NCI-H226 (cell line): ENCODE results near the gene LAD1.

Source experiments
- DNase-seq: peaks from one replicate; pipeline ENCODE4 v3.0.0-alpha.2; 2015

LAD1 gene

DNA sequence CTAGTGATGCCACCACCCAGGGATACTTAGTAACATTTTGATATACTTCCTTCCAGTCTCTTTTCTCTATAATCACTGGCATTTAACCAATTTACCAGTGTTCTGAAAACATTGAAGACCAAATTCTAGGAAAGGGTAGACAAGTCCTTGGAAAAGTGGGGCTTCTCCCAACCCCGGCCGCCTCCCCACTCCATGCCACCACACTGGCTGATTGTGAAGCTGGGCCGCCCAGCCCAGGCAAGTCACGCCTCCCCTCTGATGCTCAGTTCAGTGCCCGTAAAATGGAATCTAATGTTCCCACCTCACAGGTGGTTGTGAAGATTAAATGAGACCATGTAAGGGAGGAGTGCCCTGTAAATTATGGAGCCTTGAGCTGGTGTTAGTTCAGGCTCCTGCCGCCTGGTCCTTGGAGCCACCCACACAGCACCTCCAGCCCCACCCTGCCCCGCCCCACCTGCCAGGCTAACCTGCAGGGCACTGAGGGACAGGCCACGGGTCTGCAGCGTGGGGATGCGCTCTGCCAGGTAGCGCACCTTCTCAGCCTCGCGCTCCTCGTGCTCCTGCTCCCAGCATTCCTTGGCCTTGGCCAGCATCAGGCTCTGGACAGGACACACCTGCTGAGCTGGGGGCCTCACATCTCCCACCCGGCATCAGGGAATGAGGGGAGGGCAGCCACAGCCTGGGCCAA, 15.1 kb upstream of the LAD1 start:
- no peak for DNase-seq

- DNase-seq: no peak
Measured at GRCh38 chr1:201411292-201411691, 12.2 kb upstream of the LAD1 start.

DNA sequence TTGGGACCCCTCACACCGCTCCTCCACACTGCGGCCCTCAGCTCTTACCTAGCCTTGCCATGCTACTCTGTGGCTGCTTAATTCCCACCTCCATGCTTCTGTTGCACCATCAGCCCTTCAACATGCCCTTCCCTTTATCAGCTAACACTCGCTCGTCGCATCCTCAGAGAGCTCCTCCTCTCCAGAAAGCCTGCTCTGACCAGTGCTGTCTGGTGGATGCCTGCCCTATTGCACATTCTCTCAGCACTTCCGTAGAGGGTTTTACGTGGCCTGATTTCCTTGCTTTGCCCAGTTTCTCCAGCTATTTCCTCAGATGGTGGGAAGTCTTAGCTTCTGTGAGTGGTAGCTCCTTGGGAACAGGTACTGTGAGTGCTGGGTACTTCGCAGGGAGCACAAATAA, 10.3 kb upstream of the LAD1 start:
- DNase-seq: no peak

GRCh38 chr1:201408834-201409200, 9.7 kb upstream of the LAD1 start:
- no peak for DNase-seq

DNA sequence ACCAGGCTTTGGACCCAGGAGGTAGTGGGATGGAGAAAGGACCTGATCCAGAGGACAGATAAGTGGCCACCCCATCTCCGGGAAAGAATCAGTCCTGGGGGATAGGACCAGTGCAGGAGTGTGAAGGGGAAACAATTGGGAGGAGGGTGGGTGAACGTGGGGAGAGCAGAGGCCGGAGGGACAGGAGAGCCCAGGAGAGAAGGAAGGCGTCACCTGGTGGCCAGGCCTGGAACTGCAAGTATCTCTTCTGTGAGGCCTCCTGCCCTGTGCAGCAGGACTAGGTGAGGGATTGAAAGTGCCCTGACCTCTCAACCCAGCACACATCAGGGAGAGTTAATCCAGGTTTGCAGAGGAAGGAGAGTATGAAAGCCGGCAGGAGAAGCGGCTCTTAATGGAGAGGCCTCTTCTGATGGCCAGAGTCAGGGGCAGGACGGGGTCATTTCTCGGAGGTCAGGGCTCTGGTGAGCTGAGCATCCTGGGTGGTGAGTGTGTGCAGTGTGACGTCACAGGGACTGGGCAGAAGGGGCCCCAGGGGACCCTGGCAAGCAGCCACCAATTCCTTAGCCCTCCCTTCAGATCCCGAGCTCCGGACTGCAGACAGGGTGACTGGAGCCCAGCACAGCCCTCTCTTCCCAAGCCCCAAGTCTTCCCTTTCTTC, 9.2 kb upstream of the LAD1 start:
- peak; percentile 48 for DNase-seq

DNA sequence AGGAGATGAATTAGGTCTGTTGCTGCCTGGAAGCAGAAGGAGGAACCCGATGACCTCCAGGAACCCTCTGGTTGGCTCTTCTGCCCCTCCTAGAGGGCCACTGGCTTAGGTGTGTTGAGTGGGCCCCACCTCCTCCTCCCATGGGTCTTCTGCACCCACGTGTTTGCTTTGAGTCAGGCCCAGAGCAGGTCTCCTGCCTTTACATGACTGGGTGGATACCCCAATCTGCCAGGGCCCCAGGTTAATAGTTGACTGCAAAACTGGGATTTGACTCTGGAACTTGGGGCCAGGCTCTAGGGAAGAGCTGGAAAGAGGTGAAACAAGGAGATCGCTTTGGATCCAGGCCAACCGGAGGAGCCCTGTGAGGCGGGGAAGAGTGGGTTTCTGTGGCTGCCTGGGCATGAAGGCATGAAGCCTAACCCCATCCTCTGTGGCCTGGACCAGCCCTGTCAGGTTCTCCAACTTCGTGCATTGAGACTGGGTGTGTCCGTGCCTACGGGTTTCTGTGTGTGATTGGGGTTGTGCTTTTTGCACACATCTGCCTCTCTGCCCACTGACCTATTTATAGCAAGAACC, 7.8 kb upstream of the LAD1 start:
- no peak for DNase-seq

DNA sequence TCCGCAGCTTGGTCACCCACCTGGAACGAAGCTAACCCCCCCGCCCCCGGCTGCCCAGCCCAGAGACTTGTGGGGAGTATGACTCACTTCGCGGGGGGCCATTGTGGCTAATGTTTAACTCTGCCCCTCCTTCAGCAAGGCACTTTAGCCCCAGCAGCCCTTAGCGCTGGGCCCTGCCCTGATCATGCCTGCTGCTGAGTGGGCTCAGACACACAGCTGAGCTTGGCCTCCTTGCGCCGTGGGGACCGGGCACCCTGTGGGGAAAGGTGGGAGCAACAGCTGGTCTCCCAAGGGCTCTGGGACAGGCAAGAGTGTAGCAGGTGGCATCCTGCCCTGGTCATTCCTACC, 6.3 kb upstream of the LAD1 start:
- no peak for DNase-seq

GRCh38 chr1:201404722-201405483, 5.8 kb upstream of the LAD1 start:
- no peak for DNase-seq

DNA sequence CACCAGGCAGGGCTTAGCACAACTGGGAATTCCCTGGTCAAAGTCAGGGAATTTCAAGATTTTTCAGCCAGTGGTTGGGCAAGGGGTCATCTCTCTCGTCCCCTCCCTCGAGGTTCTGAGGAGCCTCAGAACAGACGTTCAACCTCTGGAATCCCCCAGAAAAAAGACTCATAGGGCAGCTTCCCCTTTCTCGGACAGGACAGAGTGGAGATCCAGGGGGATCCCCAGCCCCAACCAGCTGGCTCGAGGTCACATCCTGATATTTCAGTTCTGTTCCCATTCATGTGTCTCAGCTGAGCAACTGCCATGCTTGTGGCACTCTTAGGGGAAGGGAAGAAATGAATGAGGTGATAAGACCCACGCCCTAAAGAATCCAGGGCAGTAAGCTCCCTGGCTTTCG, 4.9 kb upstream of the LAD1 start:
- DNase-seq: no peak

GRCh38 chr1:201403359-201403758, 4.2 kb upstream of the LAD1 start:
- no peak for DNase-seq

GRCh38 chr1:201401700-201402099, 2.6 kb upstream of the LAD1 start:
- DNase-seq: no peak

- DNase-seq: no peak
Measured at GRCh38 chr1:201400852-201401230, 1.7 kb upstream of the LAD1 start.

DNA sequence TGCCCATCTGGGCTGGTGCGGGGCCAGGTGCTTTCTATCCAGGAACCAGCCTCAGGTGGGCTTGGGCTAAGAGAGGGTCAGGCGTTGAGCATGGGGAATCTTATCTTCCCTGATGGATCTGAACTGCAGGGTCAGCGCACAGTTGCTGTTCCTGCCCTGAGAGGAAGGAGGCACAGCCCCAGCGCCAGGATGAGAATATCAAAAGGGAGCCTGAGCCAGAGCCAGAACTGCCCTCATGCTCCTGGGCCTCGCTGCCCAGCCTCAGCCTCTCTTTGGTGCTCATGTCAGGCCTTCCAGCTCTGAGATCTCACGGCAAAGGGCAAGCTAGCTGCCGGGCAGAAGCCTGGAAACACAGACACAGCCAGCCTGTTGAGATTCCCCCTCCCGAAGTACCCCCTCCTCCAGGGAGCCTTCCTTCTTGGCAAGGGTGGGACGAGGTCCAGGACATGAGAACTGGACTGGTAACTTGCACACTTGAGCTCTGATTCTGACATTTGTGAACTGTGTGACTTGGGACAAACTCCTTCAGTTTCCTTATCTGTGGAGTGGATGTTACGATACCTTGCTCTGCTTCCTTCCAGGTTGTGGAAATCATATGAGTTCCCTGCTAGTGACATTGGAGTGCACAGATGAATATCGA, 1.2 kb upstream of the LAD1 start:
- DNase-seq: no peak

DNA sequence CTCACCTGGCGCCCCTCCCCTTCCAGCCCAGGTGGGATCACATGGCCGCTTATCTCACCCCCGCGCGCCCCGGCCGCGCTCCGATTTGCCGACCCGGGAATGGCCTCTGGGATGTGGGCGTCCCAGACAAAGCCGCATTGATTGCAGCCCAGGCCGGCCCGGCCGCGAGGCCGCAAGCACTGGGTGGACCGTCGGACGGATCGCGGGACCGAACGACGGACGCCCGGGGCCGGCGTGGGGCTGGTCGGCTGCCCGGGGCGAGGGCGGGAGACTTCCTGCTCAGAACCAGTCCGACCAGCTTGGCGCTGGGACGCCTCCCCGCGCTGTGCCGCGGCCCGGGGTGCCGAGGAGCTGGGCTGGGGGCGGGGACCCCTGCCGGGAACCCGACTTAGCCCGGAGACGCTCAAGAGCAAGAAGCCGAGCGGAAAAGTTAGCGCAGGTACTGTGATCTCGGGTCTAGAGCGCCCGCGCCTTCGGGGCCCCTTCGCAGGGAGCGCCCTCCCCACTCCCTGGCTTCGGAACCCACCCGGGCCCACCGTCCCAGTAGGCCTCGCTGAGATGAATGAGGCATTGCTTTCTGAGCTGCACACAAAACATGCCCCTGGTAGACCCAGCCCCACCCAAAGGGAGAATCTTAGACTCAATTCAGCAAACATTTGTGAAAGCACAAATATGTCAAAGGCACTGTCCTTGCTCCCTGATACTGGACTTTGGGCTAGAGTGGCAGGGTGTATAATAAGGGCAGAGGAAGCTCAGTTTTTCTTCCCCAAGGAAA, 415 bp upstream of the LAD1 start:
- no peak for DNase-seq

GRCh38 chr1:201397675-201398074, 1.4 kb downstream of the LAD1 start:
- DNase-seq: no peak

GRCh38 chr1:201396861-201397464, 2.2 kb downstream of the LAD1 start:
- no peak for DNase-seq

DNA sequence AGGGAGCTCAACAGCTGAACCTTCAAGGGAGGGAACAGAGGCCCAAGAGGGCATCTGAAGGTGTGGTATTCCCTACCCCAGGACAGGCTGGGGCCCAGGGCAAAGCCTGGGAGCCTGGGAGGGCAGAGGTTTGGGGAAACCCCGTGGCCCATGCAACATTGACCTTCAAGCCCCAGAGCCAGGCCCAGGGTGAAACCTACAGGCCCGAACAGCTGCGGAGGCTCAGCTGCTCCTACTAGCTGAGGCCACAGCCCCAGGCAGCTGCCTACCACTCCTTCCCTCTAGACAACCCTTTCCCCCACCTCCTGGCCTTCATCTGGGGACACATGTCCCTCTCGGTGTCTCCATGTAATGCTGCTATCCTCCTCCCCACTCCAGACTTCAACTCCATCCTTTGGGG, 3.2 kb downstream of the LAD1 start:
- DNase-seq: no peak

- DNase-seq: no peak
Measured at GRCh38 chr1:201394591-201394990, 4.5 kb downstream of the LAD1 start.

- no peak for DNase-seq
Measured at GRCh38 chr1:201393076-201393475, 6.0 kb downstream of the LAD1 start.

DNA sequence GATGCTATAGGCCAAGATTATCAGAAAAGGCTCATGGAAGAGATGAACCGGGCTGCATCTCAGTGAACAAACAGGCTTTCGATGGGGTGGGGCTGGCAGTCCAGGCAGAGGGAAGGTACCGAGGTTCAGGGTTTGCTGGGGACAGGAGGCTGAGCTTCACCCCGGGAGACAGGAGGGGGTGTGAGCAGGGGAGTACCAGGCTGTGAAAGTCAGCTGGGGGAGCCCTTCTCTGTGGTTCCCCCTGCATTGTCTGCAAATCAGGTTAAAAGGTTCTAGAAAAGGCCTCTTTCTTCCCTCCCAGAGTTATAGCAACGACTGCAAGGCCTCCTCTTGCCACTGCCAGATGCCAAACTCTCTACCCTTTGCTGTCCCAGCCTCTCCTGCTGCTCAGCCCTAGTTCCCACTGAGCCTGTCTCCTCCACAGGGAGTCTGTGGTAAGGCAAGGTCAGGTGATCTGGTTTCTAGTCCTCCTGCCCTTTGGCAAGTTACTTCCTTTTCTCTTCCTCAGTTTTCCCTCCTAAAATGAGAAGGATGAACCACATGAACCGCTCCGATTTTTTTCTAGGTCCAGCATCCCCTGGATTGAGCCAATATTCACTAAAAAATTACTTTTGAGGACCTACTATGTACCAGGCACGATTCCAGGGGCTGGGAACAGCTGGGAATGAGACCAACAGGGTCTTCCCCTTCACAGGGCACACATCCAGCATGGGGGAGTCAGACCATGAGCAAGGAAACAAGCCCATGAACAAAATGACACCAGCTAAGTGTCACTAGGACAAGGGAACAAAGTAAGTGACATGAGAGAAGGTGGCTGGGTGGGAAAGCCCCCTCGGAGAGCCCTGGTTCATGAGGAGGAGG, 7.2 kb downstream of the LAD1 start:
- no peak for DNase-seq

- DNase-seq: no peak
Measured at GRCh38 chr1:201391225-201391624, 7.9 kb downstream of the LAD1 start.
